Lower leg skin (tissue), 3 donors: ENCODE results near the gene SAMD8.
"Not testable (repeated sequence)": the region's sequence is repeated elsewhere in the genome, so short reads cannot be mapped to it uniquely, and the experiment has no call there.

ENCODE experiments used
- POLR2A ChIP-seq, 2 donors: fragments of 450-650 bp; IDR thresholded peaks; one replicate each; pipeline ENCODE4 v1.6.1; 2016 to 2017; ENCODE audit warnings: antibody characterized with exemption in 2 of 2, mild to moderate bottlenecking in 1 of 2, moderate library complexity in 1 of 2
- TF ChIP-seq, protein P1 (sequence below), 3 donors: fragments of 450-650 bp; IDR thresholded peaks; one replicate each; pipeline ENCODE4 v1.5.1; 2016; ENCODE audit warnings: antibody characterized with exemption in 3 of 3, mild to moderate bottlenecking in 3 of 3, moderate library complexity in 2 of 3

DNA sequence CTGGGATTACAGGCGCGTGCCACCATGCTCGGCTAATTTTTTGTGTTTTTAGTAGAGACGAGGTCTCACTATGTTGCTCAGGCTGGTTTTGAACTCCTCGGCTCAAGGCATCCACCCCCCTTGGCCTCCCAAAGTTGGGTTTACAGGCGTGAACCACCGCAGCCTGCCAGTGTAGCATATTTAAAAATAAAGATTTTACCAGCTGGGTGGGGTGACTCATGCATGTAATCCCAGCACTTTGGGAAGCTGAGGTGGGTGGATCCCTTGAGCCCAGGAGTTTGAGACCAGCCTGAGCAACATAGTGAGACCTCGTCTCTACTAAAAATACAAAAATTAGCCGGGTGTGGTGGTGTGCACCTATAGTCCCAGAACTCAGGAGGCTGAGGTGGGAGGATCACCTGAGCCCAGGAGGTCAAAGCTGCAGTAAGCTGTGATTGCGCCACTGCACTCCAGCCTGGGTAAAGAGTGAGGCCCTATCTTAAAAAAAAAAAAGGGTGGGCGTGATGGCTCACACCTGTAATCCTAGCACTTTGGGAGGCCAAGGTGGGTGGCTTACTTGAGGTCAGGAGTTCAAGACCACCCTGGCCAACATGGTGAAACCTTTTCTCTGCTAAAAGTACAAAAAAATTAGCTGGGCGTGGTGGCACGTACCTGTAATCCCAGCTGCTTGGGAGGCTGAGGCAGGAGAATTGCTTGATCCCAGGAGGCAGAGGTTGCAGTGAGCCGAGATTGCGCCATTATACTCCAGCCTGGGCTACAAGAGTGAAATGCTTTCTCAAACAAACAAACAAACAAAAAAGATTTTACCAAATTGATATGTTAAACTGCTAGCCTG lies 5.7 kb downstream of the SAMD8 start:
- TF ChIP-seq, protein P1, sequence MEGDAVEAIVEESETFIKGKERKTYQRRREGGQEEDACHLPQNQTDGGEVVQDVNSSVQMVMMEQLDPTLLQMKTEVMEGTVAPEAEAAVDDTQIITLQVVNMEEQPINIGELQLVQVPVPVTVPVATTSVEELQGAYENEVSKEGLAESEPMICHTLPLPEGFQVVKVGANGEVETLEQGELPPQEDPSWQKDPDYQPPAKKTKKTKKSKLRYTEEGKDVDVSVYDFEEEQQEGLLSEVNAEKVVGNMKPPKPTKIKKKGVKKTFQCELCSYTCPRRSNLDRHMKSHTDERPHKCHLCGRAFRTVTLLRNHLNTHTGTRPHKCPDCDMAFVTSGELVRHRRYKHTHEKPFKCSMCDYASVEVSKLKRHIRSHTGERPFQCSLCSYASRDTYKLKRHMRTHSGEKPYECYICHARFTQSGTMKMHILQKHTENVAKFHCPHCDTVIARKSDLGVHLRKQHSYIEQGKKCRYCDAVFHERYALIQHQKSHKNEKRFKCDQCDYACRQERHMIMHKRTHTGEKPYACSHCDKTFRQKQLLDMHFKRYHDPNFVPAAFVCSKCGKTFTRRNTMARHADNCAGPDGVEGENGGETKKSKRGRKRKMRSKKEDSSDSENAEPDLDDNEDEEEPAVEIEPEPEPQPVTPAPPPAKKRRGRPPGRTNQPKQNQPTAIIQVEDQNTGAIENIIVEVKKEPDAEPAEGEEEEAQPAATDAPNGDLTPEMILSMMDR (IDR thresholded peaks at IDR 0.05): not testable (repeated sequence)
- not testable (repeated sequence) for TF ChIP-seq POLR2A (IDR thresholded peaks at IDR 0.05)
